A549 treated with Hydrocortisone at 1 μM for 4 hours (cell line): ENCODE data around the gene RBMX2. TPM values are rescaled to one million over a fixed set of nuclear protein-coding genes. Genes with fewer than 3 reads are reported as not detected.

Experiments used
- total RNA-seq: library from RNA; stranded (reverse); fragments of 200-300 nt; extraction: Qiagen RNA extraction; gene quantifications from 5 replicates; pipeline ENCODE4 v1.2.3, GENCODE V29; 2022

RBMX2 gene
- total RNA-seq: 27.2 to 33.0 TPM (median 28.2 TPM) in 5 replicates

DNA sequence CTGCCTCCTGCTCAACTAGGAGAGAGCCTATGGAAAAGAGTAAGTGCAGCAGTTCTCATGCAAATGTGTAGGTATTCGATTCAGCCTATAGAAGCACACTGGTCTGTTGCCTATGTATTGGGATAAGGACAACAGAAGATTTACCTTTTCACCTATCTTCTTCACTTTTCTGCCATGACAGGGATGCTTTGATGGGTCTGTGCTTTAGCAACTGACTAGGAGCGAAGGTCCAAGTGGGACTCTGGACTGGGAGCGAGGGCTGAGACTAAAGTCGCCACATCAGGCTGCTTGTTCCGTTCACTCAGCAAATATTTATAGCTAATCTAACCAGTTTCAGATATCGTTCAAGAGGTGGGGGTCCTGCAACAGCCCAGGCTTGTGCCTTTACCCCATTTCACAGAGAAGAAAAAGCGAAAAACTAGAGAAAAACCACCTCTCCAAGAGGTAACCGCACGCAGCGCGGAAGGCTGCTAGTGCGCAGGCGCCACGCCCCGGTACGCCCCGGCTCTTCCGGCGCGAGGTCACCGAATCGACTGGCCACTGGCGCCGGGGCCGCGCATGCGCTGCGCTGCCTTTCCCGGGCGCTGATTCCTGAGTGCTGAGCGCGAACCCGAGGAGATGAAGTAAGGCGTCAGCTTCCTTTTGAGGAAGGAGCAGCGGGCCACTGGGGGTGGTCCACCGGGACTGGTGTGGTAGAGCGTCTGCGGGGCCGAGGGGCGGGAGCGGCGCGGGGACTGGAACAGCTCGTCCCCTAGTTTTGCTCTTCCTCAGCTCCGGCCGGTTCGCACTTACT lies at the start of gene RBMX2:
Gene RBMX2, plus strand, starts transcription at position 573 of the 793 bp plus-strand sequence. Its CDS starts 46 bp downstream, at position 619.

GRCh38 chrX:130385520-130385919 lies 16.3 kb upstream of the RBMX2 start, which contains the start of gene GPR119:
TSS of gene GPR119 (minus strand) at chrX:130385674. CDS start at chrX:130385447, 227 bp downstream.

Other genes with a start within 250 kb of the RBMX2 start
- gene AIFM1, start 236.1 kb upstream of the RBMX2 start, total RNA-seq: 67.4 to 77.6 TPM (median 72.9 TPM) in 5 replicates
- 0.13 to 0.31 TPM (median 0.17 TPM) in 5 replicates for gene RAB33A, start 230.0 kb upstream of the RBMX2 start, total RNA-seq
- gene ZNF280C, start 133.1 kb upstream of the RBMX2 start, total RNA-seq: 2.4 to 3.8 TPM (median 2.8 TPM) in 5 replicates
- 16.3 to 19.0 TPM (median 16.8 TPM) in 5 replicates for gene SLC25A14, start 62.1 kb upstream of the RBMX2 start, total RNA-seq
- not detected in 5 replicates for gene GPR119, start 16.3 kb upstream of the RBMX2 start, total RNA-seq